HCT116 (cell line): ENCODE data around the gene MACROD1. TPM values are rescaled to one million over a fixed set of nuclear protein-coding genes. Genes with fewer than 3 reads are reported as not detected.

Experiments used
- ATAC-seq: fragments of 200-7000 bp; cut with Tn5 transposase; 2 replicates; pipeline ENCODE4 v1.9.1; 2020; ENCODE audit warnings: mild to moderate bottlenecking, moderate library complexity
- BruUV-seq: library from RNA; stranded (reverse); fragments of 400-500 nt; replicated peaks from 2 replicates; lab custom pipeline; 2021; lab: Mats Ljungman, UMichigan
- CTCF ChIA-PET: fragments of 300-600 bp; sonication (Branson Sonifier 250); formaldehyde crosslinking; loops from one replicate; lab custom pipeline; 2021; ENCODE audit warnings: antibody characterized with exemption; lab: Charles Lee
- POLR2A ChIA-PET: fragments of 300-600, 350-600 bp; sonication (Branson Sonifier 250); formaldehyde crosslinking; loops from one replicate; lab custom pipeline; 2021; ENCODE audit warnings: antibody characterized with exemption; lab: Charles Lee
- RAD21 ChIA-PET, 2 experiments: fragments of 300-600 bp; sonication (Branson Sonifier 250); formaldehyde crosslinking; loops; one replicate each; lab custom pipeline; 2023; ENCODE audit warnings: low total read pairs in 2 of 2; ENCODE audit not compliant: uncharacterized antibody in 2 of 2, unreplicated experiment in 2 of 2, low non-redundant PET in 1 of 2; lab: Charles Lee
- DNase-seq: peaks from one replicate; pipeline ENCODE4 v3.0.0-alpha.2; 2010; ENCODE audit warnings: low read depth, low spot score
- H2AFZ ChIP-seq: fragments of 200-600 bp; shearing (Covaris generic), sonication (generic); 2 replicates; pipeline ENCODE4 v1.6.1; 2017; ENCODE audit warnings: low read depth, mixed run types, mixed read lengths, antibody characterized with exemption, low read length; ENCODE audit not compliant: poor library complexity, severe bottlenecking
- H3K27ac ChIP-seq: 2 replicates; pipeline ENCODE4 v1.5.1; 2012; ENCODE audit warnings: low read depth, low read length
- H3K27me3 ChIP-seq: fragments of 200-600 bp; sonication (generic); 2 replicates; pipeline ENCODE4 v1.6.1; 2016; ENCODE audit warnings: mixed run types, low read length, mixed read lengths; ENCODE audit not compliant: insufficient read depth
- H3K36me3 ChIP-seq, 2 experiments: fragments of 200-500 bp in 1 of 2; fragments of 200-600 bp in 1 of 2; sonication (Bioruptor generic) in 1 of 2; sonication (generic) in 1 of 2; 2 replicates each; pipeline versions ENCODE4 v1.5.1 to v1.6.1; 2014 to 2016; ENCODE audit warnings: low read length in 2 of 2, inconsistent platforms in 1 of 2, mixed read lengths in 1 of 2, mixed run types in 1 of 2; ENCODE audit not compliant: insufficient read depth in 2 of 2, control insufficient read depth in 1 of 2
- H3K4me1 ChIP-seq, 2 experiments: fragments of 200-600 bp in 1 of 2; sonication (generic) in 1 of 2; 2 replicates each; pipeline versions ENCODE4 v1.5.1 to v1.6.1; 2012 to 2017; ENCODE audit warnings: low read length in 2 of 2, inconsistent platforms in 1 of 2, mild to moderate bottlenecking in 1 of 2, mixed read lengths in 1 of 2, mixed run types in 1 of 2, moderate library complexity in 1 of 2; ENCODE audit not compliant: insufficient read depth in 2 of 2, control insufficient read depth in 1 of 2
- H3K4me2 ChIP-seq: fragments of 200-600 bp; sonication (generic); 2 replicates; pipeline ENCODE4 v1.6.1; 2017; ENCODE audit warnings: mixed run types, low read length, mixed read lengths
- H3K4me3 ChIP-seq, 2 experiments: fragments of 200-600 bp in 1 of 2; sonication (generic) in 1 of 2; replicated peaks in 1 of 2; 2 replicates each; pipeline ENCODE4 v1.5.1; 2011 to 2016; ENCODE audit warnings: low read length in 2 of 2, control low read depth in 1 of 2, low read depth in 1 of 2, mild to moderate bottlenecking in 1 of 2, mixed read lengths in 1 of 2, mixed run types in 1 of 2
- H3K79me2 ChIP-seq: fragments of 200-600 bp; sonication (generic); 2 replicates; pipeline ENCODE4 v1.6.1; 2017; ENCODE audit warnings: mild to moderate bottlenecking, mixed run types, low read length, moderate library complexity, mixed read lengths; ENCODE audit not compliant: insufficient read depth
- H3K9ac ChIP-seq: fragments of 200-600 bp; sonication (generic); 2 replicates; pipeline ENCODE4 v1.6.1; 2016; ENCODE audit warnings: low read length, mixed read lengths
- H3K9me2 ChIP-seq: fragments of 200-600 bp; sonication (generic), shearing (Covaris generic); 2 replicates; pipeline ENCODE4 v1.6.1; 2017; ENCODE audit warnings: mixed run types, mild to moderate bottlenecking, moderate library complexity; ENCODE audit not compliant: insufficient read depth
- H3K9me3 ChIP-seq, 2 experiments: fragments of 200-500 bp in 1 of 2; fragments of 200-600 bp in 1 of 2; sonication (Bioruptor generic) in 1 of 2; sonication (generic) in 1 of 2; 2 replicates each; pipeline ENCODE4 v1.6.1; 2014 to 2017; ENCODE audit warnings: low read length in 2 of 2, mixed read lengths in 2 of 2, inconsistent platforms in 1 of 2, low read depth in 1 of 2, mild to moderate bottlenecking in 1 of 2, mixed run types in 1 of 2, moderate library complexity in 1 of 2; ENCODE audit not compliant: control insufficient read depth in 1 of 2, insufficient read depth in 1 of 2
- H4K20me1 ChIP-seq: fragments of 200-600 bp; sonication (generic), shearing (Covaris generic); 2 replicates; pipeline ENCODE4 v1.6.1; 2017; ENCODE audit warnings: mixed run types, mild to moderate bottlenecking, moderate library complexity; ENCODE audit not compliant: insufficient read depth
- ATF3 ChIP-seq: IDR thresholded peaks from 2 replicates; pipeline ENCODE4 v1.6.1; 2012
- EGR1 ChIP-seq: IDR thresholded peaks from 2 replicates; pipeline ENCODE4 v1.6.1; 2012; ENCODE audit warnings: low read depth
- ELF1 ChIP-seq: IDR thresholded peaks from 2 replicates; pipeline ENCODE4 v1.6.1; 2012; ENCODE audit warnings: low read depth, borderline replicate concordance
- FOSL1 ChIP-seq: IDR thresholded peaks from 2 replicates; pipeline ENCODE4 v1.6.1; 2012; ENCODE audit warnings: low read depth
- POLR2A ChIP-seq: IDR thresholded peaks from 2 replicates; pipeline ENCODE4 v1.7.0; 2011; ENCODE audit warnings: borderline replicate concordance; ENCODE audit not compliant: insufficient read depth, insufficient read length; ENCODE audit errors: extremely low read depth
- POLR2AphosphoS5 ChIP-seq: IDR thresholded peaks from 2 replicates; pipeline ENCODE4 v1.6.1; 2011; ENCODE audit warnings: mild to moderate bottlenecking, low read depth, low read length, moderate library complexity
- RAD21 ChIP-seq: IDR thresholded peaks from 2 replicates; pipeline ENCODE4 v1.6.1; 2012; ENCODE audit warnings: low read depth, mild to moderate bottlenecking
- REST ChIP-seq: IDR thresholded peaks from 2 replicates; pipeline ENCODE4 v1.6.1; 2012; ENCODE audit warnings: low read depth
- SIN3A ChIP-seq: IDR thresholded peaks from 2 replicates; pipeline ENCODE4 v1.6.1; 2012; ENCODE audit warnings: low read depth
- SP1 ChIP-seq: IDR thresholded peaks from 2 replicates; pipeline ENCODE4 v1.6.1; 2012; ENCODE audit warnings: low read depth
- TCF7L2 ChIP-seq: IDR thresholded peaks from 2 replicates; pipeline ENCODE4 v1.7.0; 2011; ENCODE audit warnings: borderline replicate concordance, inconsistent platforms; ENCODE audit not compliant: insufficient read depth, insufficient read length; ENCODE audit errors: extremely low read depth
- YY1 ChIP-seq: IDR thresholded peaks from 2 replicates; pipeline ENCODE4 v1.6.1; 2011; ENCODE audit warnings: low read length, low read depth, moderate library complexity, mild to moderate bottlenecking; ENCODE audit not compliant: insufficient replicate concordance; ENCODE audit errors: extremely low read depth
- ZBTB33 ChIP-seq: IDR thresholded peaks from 2 replicates; pipeline ENCODE4 v1.6.1; 2011; ENCODE audit warnings: mild to moderate bottlenecking, low read length, moderate library complexity; ENCODE audit not compliant: insufficient replicate concordance; ENCODE audit errors: extremely low read depth
- ZNF274 ChIP-seq: fragments of 200-500 bp; sonication (Bioruptor generic); IDR thresholded peaks from 2 replicates; pipeline ENCODE4 v1.6.1; 2014; ENCODE audit warnings: mild to moderate bottlenecking, low read depth, low read length, inconsistent platforms
- intact Hi-C: fragments of 100-400 bp; cut with micrococcal nuclease; formaldehyde crosslinking; loops from 2 replicates; pipeline ENCODE4 v1.10.0; 2022
- total RNA-seq: library from RNA; stranded (reverse); gene quantifications from one replicate; pipeline ENCODE4 v1.2.1, GENCODE V29; 2021; ENCODE audit not compliant: unreplicated experiment

The MACROD1 gene
- total RNA-seq, 1 experiment from 2014 or later: 61.1 TPM

DNA sequence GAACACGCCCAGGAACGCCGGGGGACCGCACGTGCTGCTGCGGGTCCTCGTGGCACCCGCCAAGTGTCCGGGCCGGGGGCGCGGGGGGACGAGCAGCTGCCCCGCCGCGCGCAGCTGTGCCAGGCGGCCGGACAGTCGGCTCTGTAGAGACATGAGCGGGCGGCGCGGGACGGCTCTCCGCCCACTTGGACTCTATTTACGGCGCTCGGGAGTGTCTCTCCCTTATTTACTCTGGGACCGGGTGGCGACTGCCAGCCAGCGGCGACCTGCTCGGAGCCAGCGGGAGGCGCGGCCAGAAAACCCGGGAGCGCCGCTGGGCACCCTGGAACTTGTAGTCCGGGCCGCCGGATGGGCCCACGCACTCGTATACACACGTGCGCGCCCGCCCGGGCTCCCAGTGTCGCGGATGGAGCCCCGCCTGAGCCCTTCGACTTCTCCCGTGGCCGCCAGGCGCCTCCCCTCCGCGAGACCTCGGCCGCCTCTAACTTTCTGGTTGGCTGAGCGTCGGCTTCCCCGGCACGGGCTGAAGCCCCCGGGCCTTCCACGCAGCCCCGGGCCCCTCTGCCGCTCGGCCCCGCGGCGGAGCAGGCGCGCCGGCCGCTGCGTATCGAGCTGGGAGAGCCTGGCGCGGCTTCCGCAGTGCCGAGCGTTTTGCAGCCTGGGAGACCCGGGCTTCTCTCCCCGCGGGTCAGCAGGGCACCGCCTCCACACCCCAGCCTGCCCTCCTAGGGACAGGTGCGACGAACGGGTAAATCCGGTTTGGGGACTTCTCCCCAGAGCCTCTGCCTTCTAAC lies at the start of gene MACROD1 (continued):
- TF ChIP-seq POLR2A (peak; percentile 77), SIN3A (peak; percentile 66; the same call in 1 of the 2 replicates), ZBTB33 (no peak), TCF7L2 (peak; percentile 6)

GRCh38 chr11:64211181-64211872 lies 45.4 kb upstream of the MACROD1 start:
- H3K9me3 ChIP-seq: no peaks in the 10 kb centered on the region
- no TSS peak for BruUV-seq
- ATAC-seq (no peak), DNase-seq (no peak)
- H3K4me3 ChIP-seq: no peak overlapping the region
- peaks cover 6 to 7% of the 10 kb centered on the region in 2 experiments; a peak in 3 of 4 replicates for H3K36me3 ChIP-seq
- ChIA-PET CTCF (no interaction called here), RAD21 (no interaction called here), POLR2A (no interaction called here)
- TF ChIP-seq RAD21: no peak
- no peak for TF ChIP-seq EGR1
- TF ChIP-seq ZNF274: no peak
- TF ChIP-seq ZBTB33: no peak
- no peak for TF ChIP-seq YY1
- no peak for TF ChIP-seq POLR2AphosphoS5
- no peak for TF ChIP-seq ATF3
- no peak for TF ChIP-seq POLR2A
- TF ChIP-seq ELF1: no peak
- no peak for TF ChIP-seq REST
- TF ChIP-seq SP1: no peak
- no peak for TF ChIP-seq FOSL1
- H3K27ac ChIP-seq: no peak overlapping the region
- no peak overlapping the region for H2AFZ ChIP-seq
- no peak overlapping the region for H3K9ac ChIP-seq
- intact Hi-C loops: no loop called here
- no peaks in the 10 kb centered on the region for H3K27me3 ChIP-seq
- H3K4me2 ChIP-seq: no peak overlapping the region
- H3K4me1 ChIP-seq: no peaks in the 10 kb centered on the region
- no peaks in the 10 kb centered on the region for H3K79me2 ChIP-seq
- no peaks in the 10 kb centered on the region for H4K20me1 ChIP-seq
- no peaks in the 10 kb centered on the region for H3K9me2 ChIP-seq
